HG03442 (cell line): Measurements from ENCODE around the gene TMEM198.
A peak's percentile ranks its signal among the peaks of the same experiment; 100 is the strongest.

Experiments
- ATAC-seq: cut with Tn5 transposase; IDR thresholded peaks from one replicate; pipeline ENCODE4 v1.9.1; 2021; ENCODE audit warnings: mild to moderate bottlenecking, moderate library complexity; ENCODE audit not compliant: unreplicated experiment

TMEM198 gene

GRCh38 chr2:219542931-219543595, 765 bp upstream of the TMEM198 start:
- peak; percentile 28 for ATAC-seq

GRCh38 chr2:219544567-219544966, 739 bp downstream of the TMEM198 start:
- ATAC-seq, result no peak

- ATAC-seq, result no peak
Observed at GRCh38 chr2:219545295-219545942, 1.6 kb downstream of the TMEM198 start.

- no peak for ATAC-seq
Observed at GRCh38 chr2:219545943-219546352, 2.1 kb downstream of the TMEM198 start.

GRCh38 chr2:219547621-219548020, 3.8 kb downstream of the TMEM198 start:
- no peak for ATAC-seq

GRCh38 chr2:219548990-219549389, 5.2 kb downstream of the TMEM198 start:
- ATAC-seq, result no peak

GRCh38 chr2:219549619-219550018, 5.8 kb downstream of the TMEM198 start:
- no peak for ATAC-seq

- ATAC-seq, result peak; percentile 19
Observed at GRCh38 chr2:219551441-219552381, 7.9 kb downstream of the TMEM198 start.

- peak; percentile 92 for ATAC-seq
Observed at GRCh38 chr2:219552382-219553167, 8.7 kb downstream of the TMEM198 start.

- ATAC-seq, result no peak
Observed at GRCh38 chr2:219553168-219553417, 9.3 kb downstream of the TMEM198 start.

GRCh38 chr2:219553463-219553963, 9.7 kb downstream of the TMEM198 start:
- no peak for ATAC-seq

GRCh38 chr2:219554350-219554749, 10.5 kb downstream of the TMEM198 start:
- no peak for ATAC-seq

- ATAC-seq, result no peak
Observed at GRCh38 chr2:219555956-219556355, 12.1 kb downstream of the TMEM198 start.

GRCh38 chr2:219556413-219556812, 12.6 kb downstream of the TMEM198 start:
- ATAC-seq, result no peak

- no peak for ATAC-seq
Observed at GRCh38 chr2:219557320-219557719, 13.5 kb downstream of the TMEM198 start.

GRCh38 chr2:219557791-219558785, 14.3 kb downstream of the TMEM198 start:
- ATAC-seq, result no peak

GRCh38 chr2:219559156-219559915, 15.5 kb downstream of the TMEM198 start:
- ATAC-seq, result no peak

- no peak for ATAC-seq
Observed at GRCh38 chr2:219560037-219560892, 16.4 kb downstream of the TMEM198 start.
